NCI-H1092 (cell line): ENCODE measurements around the gene CRYBA4.

Experiments used
- DNase-seq: peaks from one replicate; lab custom pipeline; 2025; lab: John Stamatoyannopoulos, UW

The CRYBA4 gene

DNA sequence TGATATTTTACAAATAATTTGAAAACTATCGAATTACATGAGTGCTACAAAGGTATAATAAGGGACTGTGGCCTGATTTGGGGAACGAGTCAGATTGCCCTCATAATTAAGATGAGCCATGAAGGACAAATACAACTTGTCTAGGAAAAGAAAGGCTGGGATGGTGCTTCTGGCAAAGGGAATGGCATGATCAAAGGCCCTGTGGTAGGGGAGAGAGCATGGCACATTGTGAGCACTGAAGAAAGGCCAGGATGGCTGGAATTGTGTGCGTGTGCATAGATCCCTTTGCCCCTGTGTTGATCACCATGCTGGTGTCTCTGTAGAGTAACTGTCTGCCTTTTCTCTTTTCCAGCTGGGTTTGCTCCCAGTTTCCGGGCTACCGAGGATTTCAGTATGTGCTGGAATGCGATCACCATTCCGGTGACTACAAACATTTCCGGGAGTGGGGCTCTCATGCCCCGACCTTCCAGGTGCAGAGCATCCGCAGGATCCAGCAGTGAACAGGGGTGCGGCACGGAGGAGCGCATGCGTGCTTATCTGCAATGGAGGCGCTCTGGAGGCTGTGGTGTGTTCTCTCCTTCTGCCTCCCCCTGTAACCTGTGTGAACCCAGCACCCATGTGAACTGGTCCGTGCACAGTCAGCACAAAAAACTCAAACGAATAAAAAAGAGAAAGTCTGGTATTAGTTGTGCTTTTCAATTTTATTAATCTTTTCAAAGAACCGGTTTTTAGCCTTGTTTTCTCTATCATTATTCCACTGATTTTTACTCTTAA lies 8.4 kb downstream of the CRYBA4 start:
- no peak for DNase-seq

- DNase-seq, result no peak
Observed at GRCh38 chr22:26631282-26631681, 9.5 kb downstream of the CRYBA4 start.

- no peak for DNase-seq
Observed at GRCh38 chr22:26632422-26633155, 10.8 kb downstream of the CRYBA4 start.

- DNase-seq, result no peak
Observed at GRCh38 chr22:26634189-26634588, 12.4 kb downstream of the CRYBA4 start.

GRCh38 chr22:26635117-26635516 lies 13.4 kb downstream of the CRYBA4 start:
- DNase-seq, result no peak

- no peak for DNase-seq
Observed at GRCh38 chr22:26636296-26636695, 14.5 kb downstream of the CRYBA4 start.

DNA sequence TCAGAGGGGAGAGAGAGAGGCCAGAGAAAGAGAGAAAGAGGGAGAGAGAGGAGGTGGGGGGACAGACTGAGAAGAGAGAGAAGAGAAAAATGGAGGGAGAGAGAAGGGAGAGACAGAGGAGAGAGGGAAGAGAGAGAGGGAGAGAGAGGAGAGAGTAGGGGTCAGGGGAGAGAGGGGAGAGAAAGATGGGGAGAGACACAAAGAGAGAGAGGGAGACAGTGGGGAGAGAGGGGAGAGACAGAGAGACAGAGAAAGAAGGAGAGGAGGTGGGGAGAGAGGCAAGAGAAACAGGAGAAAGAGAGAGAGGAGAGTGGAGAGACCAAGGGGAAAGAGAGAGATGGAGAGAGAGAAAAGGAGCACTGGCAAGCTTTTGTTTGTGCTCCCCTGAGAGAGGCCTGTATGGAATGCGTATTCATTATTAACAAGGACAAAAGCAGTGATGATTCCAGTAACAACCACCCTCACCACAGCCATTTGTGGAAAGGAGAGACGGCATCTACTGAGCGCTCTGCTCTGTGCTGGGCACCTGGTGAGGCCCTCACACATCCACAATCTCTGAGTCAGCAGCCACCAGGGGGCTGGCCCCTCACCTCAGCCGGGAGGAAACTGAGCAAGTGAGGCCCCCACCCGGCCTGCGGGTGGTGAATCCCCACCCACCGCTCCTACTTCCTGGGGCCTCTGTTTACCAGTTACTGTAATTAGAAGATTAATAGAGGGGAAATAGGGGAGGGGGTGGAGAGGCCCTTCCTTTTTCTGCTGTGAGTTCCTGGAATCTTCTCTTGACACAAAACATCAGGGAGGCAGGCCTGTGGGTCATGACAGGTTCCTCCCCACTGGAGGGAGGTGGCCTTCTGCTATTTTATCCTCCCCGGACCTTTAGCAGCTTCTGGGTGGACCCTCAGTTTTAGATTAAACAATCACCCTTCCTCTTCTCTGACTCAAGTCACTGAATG lies 21.0 kb downstream of the CRYBA4 start:
- no peak for DNase-seq

DNA sequence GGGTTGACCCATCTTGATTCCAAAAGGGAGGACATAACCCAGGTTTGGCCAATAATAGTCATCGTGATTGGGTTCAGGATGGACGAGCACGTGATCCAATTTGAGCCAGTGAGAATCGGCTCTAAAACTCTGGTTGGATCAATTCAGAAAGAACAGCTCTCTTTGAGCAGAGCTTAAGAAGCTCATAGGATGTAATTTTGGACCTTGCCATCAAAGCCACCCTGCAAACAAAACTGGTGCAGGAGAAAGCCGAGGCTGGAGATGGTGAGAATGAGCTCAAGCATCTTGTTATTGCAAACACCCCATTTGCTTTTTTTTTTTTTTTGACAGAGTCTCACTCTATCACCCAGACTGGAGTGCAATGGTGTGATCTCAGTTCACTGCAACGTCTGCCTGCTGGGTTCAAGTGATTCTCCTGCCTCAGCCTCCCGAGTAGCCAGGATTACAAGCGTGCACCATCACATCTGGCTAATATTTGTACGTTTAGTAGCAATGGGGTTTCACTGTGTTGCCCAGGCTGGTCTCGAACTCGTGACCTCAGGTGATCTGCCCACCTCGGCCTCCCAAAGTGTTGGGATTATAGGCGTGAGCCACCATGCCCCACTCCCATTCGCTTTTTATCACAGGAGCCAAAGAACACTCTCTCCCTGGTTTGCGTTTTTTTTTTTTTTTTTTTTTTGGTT lies 21.8 kb downstream of the CRYBA4 start:
- DNase-seq, result no peak

DNA sequence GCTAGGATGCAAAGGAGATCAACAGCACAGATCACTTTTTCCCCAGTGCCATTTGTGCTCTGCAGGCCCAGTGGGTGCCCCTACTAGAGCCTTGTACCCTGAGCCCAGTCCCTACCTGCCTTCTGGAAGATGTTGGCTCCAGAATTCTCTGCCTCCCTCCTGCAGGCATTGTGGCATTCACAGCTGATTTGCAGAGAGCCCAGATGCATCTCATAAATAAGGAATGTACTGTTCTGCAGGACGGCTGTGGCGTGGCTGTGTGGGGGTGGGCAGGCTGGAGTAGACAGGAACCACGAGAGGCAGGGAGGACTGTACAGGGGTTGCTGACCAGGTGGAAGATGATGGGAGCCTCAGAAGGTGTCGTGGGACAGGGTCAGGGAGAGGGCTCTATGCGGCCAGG lies 24.4 kb downstream of the CRYBA4 start:
- no peak for DNase-seq

DNA sequence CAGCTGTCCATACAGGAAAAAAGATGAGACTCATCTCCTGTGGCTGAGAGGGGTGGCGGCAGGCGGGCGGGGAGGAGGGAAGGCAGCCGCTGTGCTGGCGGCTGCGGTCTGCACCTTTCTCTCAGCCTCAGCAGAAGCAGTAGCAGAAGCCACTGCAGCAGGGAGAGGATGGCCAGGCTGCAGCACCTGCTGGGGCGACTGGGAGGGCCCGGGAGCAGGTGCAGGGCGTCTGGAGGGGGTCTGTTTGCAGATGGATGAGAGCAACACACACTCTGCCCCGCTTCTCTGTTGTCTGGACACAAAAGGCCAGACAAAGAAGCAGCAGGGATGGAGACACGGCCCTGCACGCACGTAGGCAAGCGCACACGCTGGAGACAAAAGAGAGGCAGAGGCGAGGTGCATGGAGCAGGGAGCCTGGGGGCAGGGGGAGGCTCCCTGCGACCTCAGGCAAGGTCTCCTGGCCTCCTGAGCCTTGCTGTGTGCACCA lies 26.3 kb downstream of the CRYBA4 start:
- peak; percentile 97 for DNase-seq

- DNase-seq, result no peak
Observed at GRCh38 chr22:26648528-26649388, 27.0 kb downstream of the CRYBA4 start.

GRCh38 chr22:26650722-26651421 lies 29.1 kb downstream of the CRYBA4 start:
- DNase-seq, result no peak

DNA sequence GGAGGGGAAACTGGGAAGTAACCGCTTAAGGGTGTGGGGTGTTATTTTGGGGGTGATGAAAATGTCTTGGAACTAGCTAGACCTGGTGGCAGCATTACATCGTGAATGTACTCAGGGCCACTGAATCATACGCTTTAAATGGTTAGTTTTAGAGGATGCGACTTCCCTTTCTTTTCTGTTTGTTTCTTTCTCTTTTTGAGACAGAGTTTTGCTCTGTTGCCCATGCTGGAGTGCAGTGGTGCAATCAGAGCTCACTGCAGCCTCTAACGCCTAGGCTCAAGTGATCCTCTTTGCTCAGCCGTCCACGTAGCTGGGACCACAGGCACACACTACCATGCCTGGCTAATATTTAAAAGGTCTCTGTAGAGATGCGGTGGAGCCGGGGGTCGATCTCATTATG lies 30.1 kb downstream of the CRYBA4 start:
- DNase-seq, result no peak

GRCh38 chr22:26656891-26657851 lies 35.4 kb downstream of the CRYBA4 start, which contains the start of gene MIAT:
Gene MIAT, plus strand, starts transcription at chr22:26657588.
- DNase-seq, result peak; percentile 61

DNA sequence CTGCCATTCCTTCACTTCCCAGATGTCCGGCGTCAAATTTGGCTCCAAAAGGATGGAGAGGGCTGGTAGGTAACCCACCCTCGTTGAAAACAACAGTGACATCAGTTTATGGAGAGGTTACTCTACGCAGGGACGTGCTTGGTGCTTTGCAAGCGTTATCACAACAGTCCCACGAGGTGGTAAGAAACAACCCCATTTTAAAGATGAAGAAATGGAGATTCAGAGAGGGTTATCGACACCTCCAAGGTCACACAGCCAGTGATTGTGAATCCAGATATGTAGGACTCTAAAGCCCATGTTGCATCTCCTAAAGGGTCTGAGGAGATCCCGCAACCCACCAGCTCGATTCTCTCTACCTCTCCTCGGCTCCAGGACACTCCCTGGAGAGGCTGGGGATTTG lies 36.4 kb downstream of the CRYBA4 start:
- DNase-seq, result no peak

DNA sequence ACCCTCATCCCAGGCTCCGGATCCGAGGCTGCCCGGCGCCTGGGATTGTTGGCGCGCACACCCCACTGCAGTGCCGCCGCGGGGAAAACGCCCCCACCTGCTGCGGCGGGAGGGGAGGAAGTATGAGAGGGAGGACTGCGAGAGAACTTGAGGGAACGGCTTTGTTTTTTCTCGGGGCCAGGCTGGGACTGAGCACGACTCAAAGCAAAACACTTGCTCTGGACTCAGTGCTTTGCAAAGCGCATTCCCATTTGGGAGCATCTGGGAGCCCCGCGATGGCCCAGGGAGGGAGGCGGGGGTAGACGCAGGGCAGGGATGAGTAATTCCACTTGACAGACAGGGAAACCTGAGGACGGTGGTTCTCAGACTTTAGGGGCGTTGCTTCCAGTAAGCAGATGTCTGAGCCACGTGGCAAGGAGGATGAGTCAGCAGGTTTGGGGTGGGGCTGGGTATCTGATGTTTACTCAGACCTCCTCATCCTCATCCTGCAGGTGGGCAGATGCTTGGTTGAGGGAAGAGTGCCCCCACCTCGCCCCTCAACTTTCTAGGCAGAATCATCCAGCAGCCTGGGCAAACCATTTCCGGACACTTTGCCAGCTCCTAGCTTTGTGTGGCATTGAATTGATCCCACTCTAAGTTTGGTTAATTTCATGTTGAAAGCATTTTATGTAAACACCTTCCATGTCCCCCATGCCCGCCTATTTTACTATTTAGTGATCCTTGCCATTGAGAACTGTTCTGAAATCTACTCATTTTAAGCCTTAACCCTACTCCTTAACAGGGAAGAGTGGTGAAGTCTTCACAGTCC lies 37.1 kb downstream of the CRYBA4 start:
- DNase-seq, result peak; percentile 80

DNA sequence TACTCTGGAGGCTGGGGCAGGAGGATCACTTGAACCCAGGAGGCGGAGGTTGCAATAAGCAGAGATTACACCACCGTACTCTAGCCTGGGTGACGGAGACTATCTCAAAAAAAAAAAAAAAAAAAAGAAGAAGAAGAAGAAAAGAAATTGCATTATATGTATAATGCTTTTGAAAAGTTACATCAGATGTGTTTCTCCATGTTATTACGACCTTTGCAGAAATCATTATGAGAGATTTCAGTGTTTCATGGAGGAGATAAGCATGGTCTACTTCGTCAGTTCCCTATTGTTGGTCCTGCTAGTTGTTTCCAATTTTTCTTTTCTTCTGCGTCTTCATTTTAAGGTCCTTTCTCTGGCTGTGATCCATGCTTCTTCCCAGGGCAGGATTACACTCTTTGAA lies 38.6 kb downstream of the CRYBA4 start:
- no peak for DNase-seq
